NOMO-1 treated with DMSO at 0.1 percent for 48 hours (cell line): Measurements from ENCODE around the gene ETFBKMT.
"Not testable (repeated sequence)": the region's sequence is repeated elsewhere in the genome, so short reads cannot be mapped to it uniquely, and the experiment has no call there.

ENCODE experiments used
- DNase-seq: peaks from one replicate; lab custom pipeline; 2025; ENCODE audit not compliant: unreplicated experiment; lab: John Stamatoyannopoulos, UW

The ETFBKMT gene

DNA sequence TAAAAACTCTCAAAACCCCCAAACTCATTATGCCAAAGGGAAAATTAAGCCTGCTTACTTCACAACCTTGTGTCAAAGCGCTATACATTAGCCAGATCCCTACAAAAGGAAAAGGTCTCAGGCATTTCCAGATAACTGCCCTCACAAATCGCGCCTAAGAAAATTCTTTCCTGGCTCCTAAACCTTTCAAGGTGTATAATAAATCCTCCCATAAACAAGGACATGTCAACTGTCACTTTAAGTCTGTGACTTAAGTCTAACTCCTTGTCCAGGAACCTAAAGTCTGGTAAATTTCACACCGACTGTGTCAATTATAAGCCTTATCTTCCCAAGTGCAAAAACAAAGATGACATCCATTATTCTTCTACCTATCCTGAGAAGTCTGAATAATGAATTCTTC lies 4.3 kb upstream of the ETFBKMT start:
- no peak for DNase-seq

DNA sequence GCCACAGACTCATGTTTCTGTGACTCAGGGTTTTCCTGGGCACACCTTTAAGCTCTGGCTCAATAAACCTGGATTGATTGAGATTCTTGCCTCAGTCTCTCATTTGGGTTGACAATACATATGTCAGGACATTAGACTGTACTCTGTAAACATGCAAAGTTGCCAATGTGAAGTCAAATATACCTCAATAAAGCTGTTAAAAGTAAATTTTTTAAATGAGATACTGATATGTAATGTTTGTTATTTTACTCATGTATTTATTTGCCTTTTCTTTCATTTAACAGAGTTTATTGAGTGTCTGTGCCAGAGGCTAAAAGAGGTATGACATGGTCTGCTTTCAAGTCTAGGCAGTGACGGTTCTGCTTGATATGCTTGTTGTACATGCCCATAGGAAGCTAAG lies 3.7 kb upstream of the ETFBKMT start:
- DNase-seq = no peak

DNA sequence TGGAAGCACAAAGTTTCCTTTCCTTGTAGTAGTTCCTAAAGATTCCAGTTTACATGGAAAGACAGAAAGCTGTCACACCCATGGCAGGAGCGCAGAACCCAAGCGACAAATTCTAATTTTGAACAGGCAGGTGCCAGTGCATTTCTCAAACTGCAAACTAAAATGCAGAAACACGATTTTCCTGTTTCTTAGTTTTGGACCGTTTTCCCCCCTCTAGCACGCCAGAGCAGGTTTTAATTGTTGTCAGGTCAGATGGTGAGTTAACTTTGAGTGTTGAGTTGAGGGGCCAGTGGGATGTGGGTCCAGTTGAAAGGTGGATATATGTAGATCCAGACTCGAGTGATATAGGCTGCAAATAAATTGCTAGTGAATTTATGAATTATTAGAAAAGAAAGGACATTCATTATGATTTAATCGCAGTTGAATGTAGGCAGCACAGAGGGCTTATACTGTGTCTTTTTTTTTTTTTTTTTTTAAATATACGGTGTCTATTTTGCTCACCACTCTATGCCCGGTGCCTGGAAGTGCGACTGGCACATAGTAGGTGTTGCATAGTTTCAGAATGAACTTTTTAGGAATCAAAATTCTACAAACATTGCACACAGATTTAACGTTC lies 909 bp upstream of the ETFBKMT start:
- no peak for DNase-seq

DNA sequence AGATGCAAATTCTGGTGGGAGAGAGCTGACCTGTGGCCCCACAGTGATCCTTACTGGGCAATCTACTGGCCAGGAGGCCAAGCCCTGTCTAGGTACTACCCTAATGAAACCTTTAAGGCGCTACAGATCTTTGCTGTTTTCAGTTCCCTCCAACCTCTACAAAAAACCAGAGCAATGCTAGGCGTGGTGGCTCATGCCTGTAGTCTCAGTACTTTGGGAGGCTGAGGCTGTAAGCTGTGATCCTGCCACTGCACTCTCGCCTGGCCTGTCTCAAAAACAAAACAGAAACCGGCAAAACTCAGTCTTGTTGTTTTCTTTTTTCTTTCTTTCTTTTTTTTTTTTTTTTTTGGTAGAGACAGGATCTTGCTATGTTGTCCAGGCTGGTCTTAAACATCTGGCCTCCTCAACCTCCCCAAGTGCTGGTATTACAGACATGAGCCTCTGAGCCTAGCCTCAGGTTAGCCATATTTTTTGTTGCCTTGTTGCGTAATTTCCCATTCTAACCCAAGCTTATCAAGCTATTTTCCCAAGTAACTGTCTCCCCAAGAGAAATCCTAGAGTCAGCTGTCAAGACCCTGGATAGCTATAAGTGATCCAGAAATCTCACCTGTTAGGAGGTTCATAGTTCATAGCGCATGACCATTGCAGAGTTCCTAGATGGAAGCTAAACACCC lies 2.8 kb downstream of the ETFBKMT start:
- no peak for DNase-seq

DNA sequence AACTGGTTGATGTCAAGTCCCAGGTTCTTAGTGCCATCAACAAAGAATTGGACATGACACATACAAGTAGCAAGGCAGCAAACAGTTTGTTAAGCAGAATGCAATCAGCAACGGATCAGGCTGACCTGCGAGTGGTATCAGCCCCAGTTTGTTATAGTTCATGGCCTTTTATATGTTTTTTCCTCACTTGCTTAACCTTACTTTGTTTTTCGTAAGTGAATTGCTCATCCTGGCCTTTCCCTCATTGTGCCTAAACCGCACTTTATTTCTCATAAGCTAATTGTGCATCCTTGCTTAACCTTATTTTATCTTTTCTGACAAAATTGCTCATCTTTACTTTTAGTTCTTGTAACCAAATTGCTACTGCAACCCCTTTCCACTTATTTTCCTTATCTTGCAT lies 4.1 kb downstream of the ETFBKMT start:
- no peak for DNase-seq

DNA sequence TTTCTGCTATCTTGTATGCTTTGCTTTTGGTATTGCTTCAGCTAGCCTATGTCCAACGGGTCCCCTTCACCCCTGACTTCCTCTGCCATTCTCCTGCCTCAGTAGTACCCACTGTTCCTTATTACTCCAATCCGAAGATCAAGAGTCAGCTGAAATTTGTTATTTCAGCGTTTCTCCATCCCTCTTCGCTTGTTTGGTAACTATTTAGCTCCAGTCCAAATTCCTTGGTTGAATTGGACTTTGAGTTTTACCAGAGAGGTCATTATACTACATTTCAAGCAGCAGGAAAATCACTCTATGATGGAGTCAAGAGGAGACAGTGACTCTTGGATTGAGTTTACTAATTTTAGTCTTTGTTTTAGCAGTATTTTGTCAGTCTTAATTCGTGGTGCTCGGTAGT lies 4.5 kb downstream of the ETFBKMT start:
- no peak for DNase-seq

DNA sequence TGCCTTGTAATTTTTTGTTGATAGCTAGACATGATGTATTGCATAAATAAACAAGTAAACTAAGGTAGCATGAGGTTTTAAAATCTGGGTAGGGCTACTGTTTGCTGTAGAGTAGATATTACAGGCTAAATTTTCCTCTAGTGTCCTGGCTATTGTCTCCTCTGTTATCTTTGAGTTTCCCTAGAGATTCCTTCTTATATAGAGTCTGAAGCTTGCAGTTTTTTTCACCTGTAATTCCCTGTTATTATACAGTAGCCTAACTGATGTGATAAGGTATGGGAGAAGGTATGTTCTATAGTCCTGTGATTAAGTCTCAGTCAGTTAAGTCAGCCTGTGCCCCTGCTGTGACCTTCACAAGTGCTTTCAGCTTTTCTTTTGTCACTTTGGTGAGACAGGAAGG lies 9.5 kb downstream of the ETFBKMT start:
- DNase-seq = no peak

DNA sequence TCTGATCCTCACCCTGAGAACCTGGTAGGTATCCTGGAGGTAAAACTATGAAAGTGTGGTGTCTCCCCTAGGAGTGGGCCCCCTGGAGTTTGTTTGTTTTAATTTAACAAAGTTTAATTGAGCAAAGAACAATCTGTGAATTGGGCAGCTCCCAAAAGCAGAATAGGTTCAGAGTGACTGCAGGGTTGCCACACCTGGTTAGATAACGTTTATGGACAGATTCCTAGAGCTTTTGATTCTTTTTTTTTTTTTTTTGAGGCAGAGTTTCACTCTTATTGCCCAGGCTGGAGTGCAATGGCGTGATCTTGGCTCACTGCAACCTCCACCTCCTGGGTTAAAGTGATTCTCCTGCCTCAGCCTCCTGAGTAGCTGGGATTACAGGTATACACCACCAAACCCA lies 10.1 kb downstream of the ETFBKMT start:
- DNase-seq = not testable (repeated sequence)

DNA sequence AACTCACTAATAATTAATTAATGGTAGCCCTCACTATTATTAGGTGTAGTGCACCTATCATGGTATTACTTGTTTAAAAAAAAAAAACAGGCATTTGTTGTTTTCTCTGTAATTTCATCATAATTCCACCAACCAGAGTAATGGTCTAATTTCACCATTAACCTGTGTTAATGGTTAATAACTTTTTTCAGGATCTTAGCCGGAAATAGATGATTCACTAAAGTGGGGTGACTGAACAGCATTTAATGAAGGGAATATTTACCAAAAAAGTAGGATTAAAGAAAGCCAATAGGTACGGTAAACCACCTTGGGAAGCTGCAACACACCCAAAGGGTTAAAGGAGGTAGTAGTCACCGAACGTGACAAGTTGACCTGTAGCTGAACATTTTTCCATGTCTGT lies 13.0 kb downstream of the ETFBKMT start:
- no peak for DNase-seq

DNA sequence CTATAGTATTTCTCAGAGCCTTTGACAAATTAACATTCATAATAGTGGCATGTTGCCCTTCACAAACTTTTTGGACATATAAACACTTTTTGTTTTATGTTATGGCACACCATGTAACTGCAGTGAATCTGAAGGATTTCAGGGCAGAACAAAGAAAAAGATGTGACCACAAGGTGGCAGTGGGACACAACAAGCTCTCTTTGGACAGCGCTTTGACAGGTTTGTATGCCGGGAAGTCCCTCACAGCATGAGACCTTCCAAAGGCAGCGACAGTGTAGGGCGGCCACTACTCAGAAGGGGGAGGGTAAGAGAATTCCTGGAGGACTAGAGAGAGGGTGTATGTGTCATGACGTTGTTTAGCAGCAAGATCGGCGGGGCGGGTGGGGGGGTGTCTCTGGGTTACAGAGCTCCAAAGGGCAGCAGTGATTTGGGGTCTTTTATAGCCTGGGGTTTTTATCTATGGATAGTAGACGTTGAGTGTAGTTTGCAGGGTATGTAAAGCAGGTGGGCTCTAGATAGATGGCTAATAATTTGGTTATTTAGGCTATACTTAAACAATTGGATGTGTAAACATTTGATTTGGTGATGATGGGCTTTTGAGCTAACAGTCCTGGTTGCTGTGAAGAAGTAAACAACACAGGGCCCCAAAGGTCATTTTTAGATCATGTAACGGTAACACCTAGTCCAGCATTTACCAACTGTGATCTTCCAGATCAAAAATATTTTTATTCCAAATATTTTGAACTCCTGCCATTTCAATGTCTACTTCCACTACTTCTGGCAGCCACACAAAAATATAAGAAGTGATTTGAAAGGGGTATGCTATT lies 22.9 kb downstream of the ETFBKMT start:
- peak; percentile 79 for DNase-seq

DNA sequence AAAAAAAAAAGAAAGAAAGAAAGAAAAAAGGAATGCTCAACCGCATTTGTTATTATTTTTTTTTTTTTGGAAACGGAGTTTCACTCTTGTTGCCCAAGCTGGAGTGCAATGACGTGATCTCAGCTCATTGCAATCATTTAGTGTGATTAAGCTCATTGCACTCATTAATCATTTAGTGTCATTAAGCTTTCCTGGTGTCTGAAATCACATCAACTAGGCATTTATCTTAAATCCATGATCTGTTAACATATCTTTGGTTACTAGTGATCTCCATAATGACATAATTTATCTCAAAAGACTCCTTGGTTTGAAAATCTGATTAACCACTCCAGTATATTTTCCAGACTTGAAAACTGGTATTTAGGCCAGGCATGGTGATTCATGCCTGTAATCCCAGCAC lies 26.3 kb downstream of the ETFBKMT start:
- no peak for DNase-seq

DNA sequence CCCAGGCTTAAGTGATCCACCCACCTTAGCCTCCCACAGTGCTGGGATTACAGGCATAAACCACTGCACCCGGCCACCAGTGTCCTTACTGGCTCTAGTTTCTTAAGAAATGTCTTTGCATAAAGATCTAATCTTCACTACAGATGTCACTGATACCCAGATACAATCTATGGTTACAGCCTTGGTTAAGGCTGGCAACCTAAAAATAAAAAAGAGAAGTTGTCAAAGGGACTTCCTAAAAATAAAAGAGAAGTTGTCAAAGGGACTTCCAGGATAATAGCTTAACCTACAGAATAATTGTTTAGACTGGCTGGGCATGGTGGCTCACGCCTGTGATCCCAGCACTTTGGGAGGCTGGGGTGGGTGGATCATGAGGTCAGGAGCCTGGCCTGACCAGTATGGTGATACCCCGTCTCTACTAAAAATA lies 27.6 kb downstream of the ETFBKMT start:
- DNase-seq = peak; percentile 97

DNA sequence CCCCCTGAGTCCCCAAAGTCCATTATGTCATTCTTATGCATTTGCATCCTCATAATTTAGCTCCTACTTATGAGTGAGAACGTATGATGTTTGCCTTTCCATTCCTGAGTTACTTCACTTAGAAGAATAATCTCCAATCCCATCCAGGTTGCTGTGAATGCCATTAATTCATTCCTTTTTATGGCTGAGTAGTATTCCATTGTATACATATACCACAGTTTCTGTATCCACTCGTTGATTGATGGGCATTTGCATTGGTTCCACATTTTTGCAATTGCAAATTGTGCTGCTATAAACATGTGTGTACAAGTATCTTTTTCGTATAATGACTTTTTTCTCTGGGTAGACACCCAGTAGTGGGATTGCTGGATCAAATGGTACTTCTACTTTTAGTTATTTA lies 30.4 kb downstream of the ETFBKMT start:
- DNase-seq = not testable (repeated sequence)

DNA sequence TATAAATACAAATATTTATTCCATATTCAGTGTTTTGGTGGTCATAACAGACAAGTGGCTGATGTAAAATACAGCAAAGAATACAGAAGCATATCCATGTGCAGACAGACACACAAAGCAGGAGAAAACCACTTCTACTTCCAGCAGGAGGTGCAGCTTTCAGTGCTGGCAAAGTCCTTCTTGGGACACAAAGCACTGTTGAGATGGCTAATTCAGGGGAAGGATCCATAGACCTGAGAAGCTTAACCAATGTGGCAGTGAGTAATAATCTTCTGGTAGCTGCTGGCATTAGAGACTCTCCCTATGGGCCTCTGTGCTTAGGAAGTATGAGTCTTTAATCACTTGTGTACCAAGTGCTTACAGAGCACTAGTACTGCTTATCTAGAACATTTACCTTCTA lies 42.6 kb downstream of the ETFBKMT start:
- no peak for DNase-seq

DNA sequence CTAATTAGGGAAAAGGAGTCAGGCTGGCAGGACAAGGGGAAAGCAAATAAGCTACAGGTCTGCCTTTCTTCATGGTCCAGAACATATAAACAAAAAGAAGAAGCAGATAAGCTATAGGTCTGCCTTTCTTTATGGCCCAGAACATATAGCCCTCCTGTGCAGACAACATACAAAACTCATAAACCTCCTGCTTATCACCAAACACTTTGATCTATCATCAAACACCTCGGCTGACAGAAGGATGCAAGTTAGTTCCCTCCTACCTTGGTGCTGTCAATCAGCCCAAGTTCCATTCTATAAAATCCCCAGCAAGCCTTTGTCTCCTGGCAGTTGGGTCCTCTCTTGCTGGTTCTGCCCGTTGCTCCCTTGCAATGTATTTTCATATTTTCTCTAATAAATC lies 46.1 kb downstream of the ETFBKMT start:
- DNase-seq = no peak

DNA sequence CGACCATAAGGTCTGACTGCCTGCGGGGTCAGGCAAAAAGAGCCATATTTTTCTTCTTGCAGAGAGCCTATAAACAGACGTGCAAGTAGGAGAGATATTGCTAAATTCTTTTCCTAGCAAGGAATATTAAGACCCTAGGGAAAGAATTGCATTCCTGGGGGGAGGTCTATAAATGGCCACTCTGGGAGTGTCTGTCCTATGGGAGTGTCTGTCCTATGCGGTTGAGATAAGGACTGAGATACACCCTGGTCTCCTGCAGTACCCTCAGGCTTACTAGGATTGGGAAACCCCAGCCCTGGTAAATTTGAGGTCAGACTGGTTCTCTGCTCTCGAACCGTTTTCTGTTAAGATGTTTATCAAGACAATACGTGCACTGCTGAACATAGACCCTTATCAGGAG lies 48.6 kb downstream of the ETFBKMT start:
- DNase-seq = not testable (repeated sequence)

DNA sequence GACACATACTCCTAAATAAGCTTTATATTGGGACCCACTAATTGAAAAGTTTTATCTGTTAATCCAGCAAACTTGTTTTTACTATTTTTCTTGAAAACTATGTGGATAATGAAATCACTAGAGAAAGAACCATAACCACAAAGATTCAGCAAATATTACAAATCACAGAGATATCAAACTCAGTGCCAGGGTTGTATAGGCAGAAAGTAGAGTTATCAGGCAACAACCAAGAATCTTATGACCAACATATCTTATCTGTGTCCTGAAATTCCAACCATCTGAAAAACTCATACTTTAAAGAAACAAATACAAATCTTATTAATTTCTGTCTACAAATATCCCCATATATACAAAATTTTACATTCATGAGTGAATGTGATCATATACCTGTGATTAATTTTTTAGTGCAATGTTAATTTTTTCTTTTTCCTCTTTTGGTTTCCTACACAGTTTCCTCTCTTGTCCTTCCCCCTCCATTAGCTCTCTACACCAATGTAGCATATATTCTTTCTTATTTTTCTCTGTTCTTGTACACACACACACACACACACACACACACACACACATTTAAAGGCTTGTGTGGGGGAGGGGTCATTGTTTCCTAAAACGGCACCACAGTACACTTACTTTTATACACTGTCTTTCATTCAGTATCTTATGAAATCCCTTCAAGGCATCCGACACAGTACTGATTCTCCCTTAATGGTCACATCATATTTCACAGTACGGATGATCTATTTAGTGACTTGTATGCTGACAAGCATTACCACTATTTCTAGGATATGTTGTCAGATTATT lies 50.7 kb downstream of the ETFBKMT start:
- DNase-seq = no peak

DNA sequence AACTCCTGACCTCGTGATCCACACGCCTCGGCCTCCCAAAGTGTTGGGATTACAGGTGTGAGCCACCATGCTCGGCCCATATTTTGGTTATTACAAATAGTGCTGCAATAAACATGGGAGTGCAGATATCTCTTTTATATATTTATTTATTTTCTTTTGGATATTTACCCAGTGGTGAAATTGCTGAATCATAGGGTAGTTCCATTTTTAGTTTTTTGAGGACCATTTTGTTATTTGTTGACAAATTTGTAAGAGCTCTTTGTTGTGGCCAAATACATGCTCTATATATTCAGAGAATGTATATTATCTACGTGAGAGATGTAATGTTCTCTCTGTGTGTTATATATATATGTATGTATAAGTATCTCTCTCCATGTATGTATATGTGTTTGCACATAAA lies 53.4 kb downstream of the ETFBKMT start:
- no peak for DNase-seq

DNA sequence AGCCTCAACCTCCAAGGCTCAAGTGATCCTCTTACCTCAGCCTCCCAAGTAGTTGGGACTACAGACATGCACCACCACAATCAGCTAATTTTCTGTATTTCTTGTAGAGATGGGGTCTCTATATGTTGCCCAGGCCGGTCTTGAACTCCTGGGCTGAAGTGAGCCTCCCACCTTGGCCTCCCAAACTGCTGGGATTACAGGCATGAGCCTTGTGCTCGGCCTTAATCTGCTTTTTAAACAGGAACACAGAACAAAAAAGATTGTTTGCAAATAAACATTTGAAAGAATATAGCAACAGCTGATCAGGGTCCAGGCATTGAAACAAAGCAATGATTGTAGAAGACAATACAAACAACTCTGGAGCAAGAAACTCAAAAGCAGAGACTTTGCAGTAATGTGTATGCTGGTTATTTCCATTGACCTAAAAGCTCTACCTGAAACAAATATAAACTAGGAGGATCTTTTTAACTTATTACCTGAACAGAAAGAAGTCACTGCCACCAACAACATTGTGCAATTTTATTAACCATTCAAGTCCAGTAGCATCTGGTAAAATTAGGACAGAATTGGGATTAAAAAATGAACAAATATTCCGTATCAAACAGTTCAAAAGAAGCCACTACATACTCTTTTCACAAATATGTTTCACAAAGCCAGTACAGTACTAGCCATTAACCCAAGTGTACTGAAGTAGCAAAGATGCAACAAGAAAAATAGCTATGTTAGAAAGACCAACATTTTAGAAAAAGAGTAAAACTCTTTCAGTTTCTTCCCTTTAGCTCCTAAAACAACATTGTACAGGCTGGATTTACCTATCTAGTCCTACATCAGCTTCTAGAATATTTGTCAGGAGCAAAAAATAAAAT lies 55.2 kb downstream of the ETFBKMT start:
- no peak for DNase-seq

DNA sequence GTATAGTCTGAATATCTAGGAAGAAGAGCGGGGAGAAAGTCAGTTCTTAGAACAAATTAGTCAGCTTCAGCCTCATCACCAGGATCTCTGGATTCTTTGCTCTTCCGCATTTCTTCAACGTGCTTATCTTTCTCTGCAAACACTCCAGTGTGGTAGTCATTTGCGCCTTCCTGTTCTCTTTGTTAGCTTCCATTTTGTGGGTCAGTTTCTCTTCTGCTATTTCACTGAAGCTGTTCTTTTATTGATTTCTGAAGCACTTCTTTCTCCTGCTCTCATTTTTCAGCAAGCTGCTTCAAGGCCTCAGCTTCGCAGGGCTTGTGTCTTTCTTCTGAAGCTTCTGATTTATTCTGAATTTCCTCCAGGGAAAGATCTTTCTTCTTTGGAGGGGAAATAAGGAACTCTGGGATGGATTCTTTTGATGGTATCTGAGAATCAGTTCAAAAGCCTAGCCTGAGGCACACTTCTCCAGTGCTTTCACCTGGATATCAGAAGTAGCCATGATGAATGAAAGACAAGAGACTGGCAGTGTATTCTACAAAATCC lies 55.9 kb downstream of the ETFBKMT start:
- DNase-seq = peak; percentile 93
